NCI-H69 (cell line): ENCODE results near the gene TBRG1.
A peak's percentile ranks its signal among the peaks of the same experiment; 100 is the strongest.

ENCODE experiments used
- DNase-seq: peaks from one replicate; lab custom pipeline; 2025; lab: John Stamatoyannopoulos, UW

TBRG1 gene

GRCh38 chr11:124618863-124619262 lies 3.8 kb upstream of the TBRG1 start:
- DNase-seq = no peak

- no peak for DNase-seq
Measured at GRCh38 chr11:124623861-124624525, 1.3 kb downstream of the TBRG1 start.

GRCh38 chr11:124625504-124626168 lies 3.0 kb downstream of the TBRG1 start:
- DNase-seq = no peak

GRCh38 chr11:124627546-124627945 lies 4.9 kb downstream of the TBRG1 start:
- DNase-seq = no peak

GRCh38 chr11:124629961-124630360 lies 7.3 kb downstream of the TBRG1 start:
- DNase-seq = no peak

- no peak for DNase-seq
Measured at GRCh38 chr11:124633355-124633754, 10.7 kb downstream of the TBRG1 start.

GRCh38 chr11:124635932-124636331 lies 13.3 kb downstream of the TBRG1 start:
- DNase-seq = no peak

GRCh38 chr11:124638500-124638899 lies 15.8 kb downstream of the TBRG1 start:
- no peak for DNase-seq

GRCh38 chr11:124639186-124639585 lies 16.5 kb downstream of the TBRG1 start:
- no peak for DNase-seq

- DNase-seq = peak; percentile 16
Measured at GRCh38 chr11:124640666-124641065, 18.0 kb downstream of the TBRG1 start.

- DNase-seq = no peak
Measured at GRCh38 chr11:124642628-124643027, 20.0 kb downstream of the TBRG1 start.

GRCh38 chr11:124643042-124643604 lies 20.5 kb downstream of the TBRG1 start:
- DNase-seq = no peak

- no peak for DNase-seq
Measured at GRCh38 chr11:124643605-124644425, 21.2 kb downstream of the TBRG1 start.

GRCh38 chr11:124644426-124645280 lies 22.0 kb downstream of the TBRG1 start:
- peak; percentile 75 for DNase-seq

GRCh38 chr11:124646148-124646547 lies 23.5 kb downstream of the TBRG1 start:
- no peak for DNase-seq

- no peak for DNase-seq
Measured at GRCh38 chr11:124648610-124649009, 25.9 kb downstream of the TBRG1 start.

GRCh38 chr11:124656774-124657630 lies 34.3 kb downstream of the TBRG1 start:
- DNase-seq = peak; percentile 73

GRCh38 chr11:124657904-124658303 lies 35.2 kb downstream of the TBRG1 start:
- DNase-seq = peak; percentile 47

GRCh38 chr11:124658501-124658900 lies 35.8 kb downstream of the TBRG1 start:
- DNase-seq = no peak

GRCh38 chr11:124658986-124659385 lies 36.3 kb downstream of the TBRG1 start:
- DNase-seq = no peak

GRCh38 chr11:124661553-124661952 lies 38.9 kb downstream of the TBRG1 start:
- no peak for DNase-seq
